ENCODE measurements around the gene HAUS6. TPM values are rescaled to one million over a fixed set of nuclear protein-coding genes. Genes with fewer than 3 reads are reported as not detected.

HAUS6 gene
- total and polyA plus RNA-seq, 2 of the 13 experiments (the other 11 are each of a cell fraction or from before 2014, with no cell fraction given): 9.8 to 31.1 TPM

DNA sequence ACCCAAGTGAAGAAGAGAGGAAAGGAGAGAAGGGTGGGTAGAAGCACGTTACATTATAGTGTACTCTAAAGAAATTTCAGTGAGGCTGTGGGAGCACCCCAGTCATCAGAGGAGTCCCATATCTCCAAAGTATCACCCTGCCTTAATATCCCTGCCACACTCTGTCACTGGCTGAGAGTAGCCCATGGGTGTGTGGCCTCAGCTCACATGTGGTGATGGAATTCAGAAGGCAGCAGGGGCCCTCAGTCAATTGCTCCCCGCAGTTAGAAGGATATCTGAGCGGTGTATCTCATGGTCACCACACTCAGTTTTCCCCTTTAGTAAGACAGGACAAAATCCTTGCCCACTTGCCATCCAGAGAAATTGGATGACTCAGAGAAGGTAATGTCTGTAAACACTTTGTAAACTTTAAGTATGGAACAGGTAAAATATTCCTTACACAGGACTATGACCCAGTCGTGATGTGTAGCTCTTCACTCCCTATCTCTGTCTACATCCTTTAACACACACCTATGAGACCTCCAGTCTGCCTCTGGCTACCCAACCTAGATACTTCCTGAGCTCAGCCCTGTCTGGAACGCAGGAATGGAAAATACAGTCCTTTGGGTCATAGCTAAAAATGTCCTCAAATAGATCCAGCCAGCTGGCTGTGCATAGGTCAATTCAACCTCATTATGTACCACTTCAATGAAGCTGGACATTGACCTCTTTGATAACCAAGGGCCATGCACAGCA is 48.9 kb upstream of the HAUS6 start (continued):
- TF ChIP-seq ZNF609 (CRISPR knock-in tag; IDR thresholded peaks at IDR 0.05; ENCODE audit: borderline replicate concordance): peak; percentile 89; the same call in 1 of the 2 replicates
- no peak for TF ChIP-seq MXD3 (CRISPR knock-in tag; IDR thresholded peaks at IDR 0.05)
- TF ChIP-seq CC2D1A (CRISPR knock-in tag; IDR thresholded peaks at IDR 0.05): no peak
- TF ChIP-seq ERF (CRISPR knock-in tag; IDR thresholded peaks at IDR 0.05): peak; percentile 90
- TF ChIP-seq, protein P1, sequence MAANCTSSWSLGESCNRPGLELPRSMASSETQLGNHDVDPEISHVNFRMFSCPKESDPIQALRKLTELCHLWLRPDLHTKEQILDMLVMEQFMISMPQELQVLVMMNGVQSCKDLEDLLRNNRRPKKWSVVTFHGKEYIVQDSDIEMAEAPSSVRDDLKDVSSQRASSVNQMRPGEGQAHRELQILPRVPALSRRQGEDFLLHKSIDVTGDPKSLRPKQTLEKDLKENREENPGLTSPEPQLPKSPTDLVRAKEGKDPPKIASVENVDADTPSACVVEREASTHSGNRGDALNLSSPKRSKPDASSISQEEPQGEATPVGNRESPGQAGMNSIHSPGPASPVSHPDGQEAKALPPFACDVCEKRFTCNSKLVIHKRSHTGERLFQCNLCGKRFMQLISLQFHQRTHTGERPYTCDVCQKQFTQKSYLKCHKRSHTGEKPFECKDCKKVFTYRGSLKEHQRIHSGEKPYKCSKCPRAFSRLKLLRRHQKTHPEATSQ (CRISPR knock-in tag; IDR thresholded peaks at IDR 0.05; ENCODE audit: borderline replicate concordance): no peak; the same call in 1 of the 2 replicates
- TF ChIP-seq ARID2 (CRISPR knock-in tag; IDR thresholded peaks at IDR 0.05; ENCODE audit: borderline replicate concordance): no peak
- TF ChIP-seq ATF4 (CRISPR knock-in tag; IDR thresholded peaks at IDR 0.05): no peak; a peak in 1 of 4 replicates
- TF ChIP-seq ZNF20 (CRISPR knock-in tag; IDR thresholded peaks at IDR 0.05): no peak
- no peak for TF ChIP-seq THAP9 (CRISPR knock-in tag; IDR thresholded peaks at IDR 0.05; ENCODE audit: borderline replicate concordance)
- no peak for TF ChIP-seq ZBTB26 (CRISPR knock-in tag; IDR thresholded peaks at IDR 0.05; ENCODE audit: borderline replicate concordance)
- no peak for TF ChIP-seq ZFP82 (CRISPR knock-in tag; IDR thresholded peaks at IDR 0.05; ENCODE audit: borderline replicate concordance)
- TF ChIP-seq ZNF17 (CRISPR knock-in tag; IDR thresholded peaks at IDR 0.05): no peak
- peak; percentile 77 for TF ChIP-seq NR2C2 (CRISPR knock-in tag; IDR thresholded peaks at IDR 0.05; ENCODE audit: borderline replicate concordance)
- no peak for TF ChIP-seq ZNF274 (CRISPR knock-in tag; IDR thresholded peaks at IDR 0.05)
- peak; percentile 20; the same call in 1 of the 2 replicates for TF ChIP-seq MAFF (IDR thresholded peaks at IDR 0.05; ENCODE audit: low read depth, low read length)
- peak; percentile 84; the same call in 1 of the 2 replicates for TF ChIP-seq FOXJ3 (CRISPR knock-in tag; IDR thresholded peaks at IDR 0.05; ENCODE audit: borderline replicate concordance)

Measured in HepG2 (cell line).